Measurements from ENCODE around the gene CTSW.

DNA sequence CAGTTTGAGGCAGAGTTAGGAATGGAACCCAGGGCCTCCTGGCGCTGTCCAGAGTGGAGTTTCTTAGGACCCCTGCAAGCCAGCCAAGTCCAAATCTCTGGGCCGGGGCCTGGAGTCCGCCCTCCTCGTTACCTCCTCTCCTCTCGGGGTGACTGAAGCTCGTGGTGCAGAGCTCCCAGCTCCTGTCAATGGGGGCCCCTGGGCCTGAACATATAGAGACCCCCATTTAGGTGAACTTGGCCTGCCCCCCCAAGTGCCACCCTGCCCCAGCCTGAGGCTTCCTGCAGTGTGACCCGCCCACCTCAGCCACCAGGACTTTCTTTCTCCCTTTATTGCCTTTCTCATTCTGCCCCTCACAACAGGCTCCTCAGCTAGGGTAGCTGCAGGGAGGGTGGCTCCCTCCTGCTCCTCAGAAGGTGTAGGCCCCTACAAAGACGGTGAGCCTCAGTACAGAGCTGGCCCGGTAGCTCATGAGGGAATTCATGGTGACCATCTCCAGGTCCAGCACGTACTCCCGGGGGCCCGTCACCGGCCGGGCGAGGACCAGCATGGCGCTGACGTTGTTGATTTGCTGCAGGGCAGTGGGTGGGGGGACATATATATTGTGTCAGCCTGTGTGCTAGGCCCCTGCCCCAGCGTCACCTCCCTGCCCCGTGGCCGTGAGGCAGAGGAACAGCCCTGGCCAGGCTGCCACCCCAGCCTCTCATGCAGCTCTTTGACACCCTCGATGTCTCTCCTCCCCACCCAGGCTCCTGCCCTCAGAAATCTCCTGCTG lies 12.9 kb upstream of the CTSW start:
- TF ChIP-seq EP300 (conservative IDR thresholded peaks at IDR 0.05; ENCODE audit: poor library complexity, severe bottlenecking), result no peak
- TF ChIP-seq POLR2AphosphoS5 (IDR thresholded peaks at IDR 0.05), result no peak
- TF ChIP-seq, protein P1, sequence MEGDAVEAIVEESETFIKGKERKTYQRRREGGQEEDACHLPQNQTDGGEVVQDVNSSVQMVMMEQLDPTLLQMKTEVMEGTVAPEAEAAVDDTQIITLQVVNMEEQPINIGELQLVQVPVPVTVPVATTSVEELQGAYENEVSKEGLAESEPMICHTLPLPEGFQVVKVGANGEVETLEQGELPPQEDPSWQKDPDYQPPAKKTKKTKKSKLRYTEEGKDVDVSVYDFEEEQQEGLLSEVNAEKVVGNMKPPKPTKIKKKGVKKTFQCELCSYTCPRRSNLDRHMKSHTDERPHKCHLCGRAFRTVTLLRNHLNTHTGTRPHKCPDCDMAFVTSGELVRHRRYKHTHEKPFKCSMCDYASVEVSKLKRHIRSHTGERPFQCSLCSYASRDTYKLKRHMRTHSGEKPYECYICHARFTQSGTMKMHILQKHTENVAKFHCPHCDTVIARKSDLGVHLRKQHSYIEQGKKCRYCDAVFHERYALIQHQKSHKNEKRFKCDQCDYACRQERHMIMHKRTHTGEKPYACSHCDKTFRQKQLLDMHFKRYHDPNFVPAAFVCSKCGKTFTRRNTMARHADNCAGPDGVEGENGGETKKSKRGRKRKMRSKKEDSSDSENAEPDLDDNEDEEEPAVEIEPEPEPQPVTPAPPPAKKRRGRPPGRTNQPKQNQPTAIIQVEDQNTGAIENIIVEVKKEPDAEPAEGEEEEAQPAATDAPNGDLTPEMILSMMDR (IDR thresholded peaks at IDR 0.05; ENCODE audit: poor library complexity, severe bottlenecking), result no peak

Measured in neural cell (in vitro differentiated cells).